ENCODE results near the gene SLC30A3. TPM values are rescaled to one million over a fixed set of nuclear protein-coding genes. Genes with fewer than 3 reads are reported as not detected.

SLC30A3 gene
- total RNA-seq, 1 donor from 2014 or later = 0.58 TPM

- intact Hi-C loops (cut with DNase I) = no loop called here
- ATAC-seq (peak; percentile 39), DNase-seq (no peak)
- Histone ChIP-seq H3K4me3 (no peak overlapping the region), H3K36me3 (no peaks in the 10 kb centered on the region), H3K9me3 (no peaks in the 10 kb centered on the region), H3K4me1 (no peaks in the 10 kb centered on the region), H3K27ac (no peak overlapping the region), H3K27me3 (no peaks in the 10 kb centered on the region)
- TF ChIP-seq CTCF (IDR thresholded peaks at IDR 0.05) = no peak
Observed at GRCh38 chr2:27291865-27292264, 29.0 kb upstream of the SLC30A3 start.

GRCh38 chr2:27290549-27290948 is 27.7 kb upstream of the SLC30A3 start:
- Histone ChIP-seq H3K36me3 (no peaks in the 10 kb centered on the region), H3K27me3 (no peaks in the 10 kb centered on the region), H3K4me3 (no peak overlapping the region), H3K4me1 (no peaks in the 10 kb centered on the region), H3K27ac (no peak overlapping the region), H3K9me3 (no peaks in the 10 kb centered on the region)
- no peak for DNase-seq
- no peak for TF ChIP-seq CTCF (IDR thresholded peaks at IDR 0.05)
- no peak for ATAC-seq
- intact Hi-C loops (cut with DNase I) = no loop called here

GRCh38 chr2:27288610-27289009 is 25.8 kb upstream of the SLC30A3 start:
- ATAC-seq (no peak), DNase-seq (no peak)
- Histone ChIP-seq H3K9me3 (no peaks in the 10 kb centered on the region), H3K27ac (no peak overlapping the region), H3K36me3 (no peaks in the 10 kb centered on the region), H3K4me1 (no peaks in the 10 kb centered on the region), H3K27me3 (no peaks in the 10 kb centered on the region), H3K4me3 (no peak overlapping the region)
- no peak for TF ChIP-seq CTCF (IDR thresholded peaks at IDR 0.05)
- intact Hi-C loops (cut with DNase I) = no loop called here

GRCh38 chr2:27285481-27285880 is 22.6 kb upstream of the SLC30A3 start:
- TF ChIP-seq CTCF (IDR thresholded peaks at IDR 0.05) = no peak
- no peak overlapping the region for H3K27ac ChIP-seq
- H3K9me3 ChIP-seq = no peaks in the 10 kb centered on the region
- H3K36me3 ChIP-seq = no peaks in the 10 kb centered on the region
- no peak overlapping the region for H3K4me3 ChIP-seq
- no peak for ATAC-seq
- intact Hi-C loops (cut with DNase I) = no loop called here
- DNase-seq = no peak
- H3K4me1 ChIP-seq = no peaks in the 10 kb centered on the region
- peaks cover 2% of the 10 kb centered on the region for H3K27me3 ChIP-seq

- peaks cover 5% of the 10 kb centered on the region for H3K27me3 ChIP-seq
- no peak overlapping the region for H3K27ac ChIP-seq
- no peak for ATAC-seq
- intact Hi-C loops (cut with DNase I) = no loop called here
- no peak overlapping the region for H3K4me3 ChIP-seq
- TF ChIP-seq CTCF (IDR thresholded peaks at IDR 0.05) = no peak
- no peaks in the 10 kb centered on the region for H3K36me3 ChIP-seq
- no peak for DNase-seq
- no peaks in the 10 kb centered on the region for H3K9me3 ChIP-seq
- H3K4me1 ChIP-seq = no peaks in the 10 kb centered on the region
Observed at GRCh38 chr2:27284996-27285395, 22.1 kb upstream of the SLC30A3 start.

GRCh38 chr2:27282892-27283291 is 20.0 kb upstream of the SLC30A3 start:
- Histone ChIP-seq H3K4me3 (no peak overlapping the region), H3K4me1 (no peaks in the 10 kb centered on the region), H3K27me3 (peaks cover 5% of the 10 kb centered on the region), H3K36me3 (no peaks in the 10 kb centered on the region), H3K9me3 (no peaks in the 10 kb centered on the region), H3K27ac (no peak overlapping the region)
- intact Hi-C loops (cut with DNase I) = no loop called here
- ATAC-seq = no peak
- TF ChIP-seq CTCF (IDR thresholded peaks at IDR 0.05) = no peak
- DNase-seq = no peak
